Keratinocyte (primary cell): ENCODE data around the gene PRPF40B.

ENCODE experiments used
- CTCF ChIP-seq, 3 experiments: IDR thresholded peaks in 1 of 3; conservative IDR thresholded peaks in 1 of 3; optimal IDR thresholded peaks in 1 of 3; 2 replicates in 2 of 3; 3 replicates in 1 of 3; pipeline versions ENCODE3 to v1.5.1; 2011; ENCODE audit warnings: low read length in 3 of 3, mild to moderate bottlenecking in 3 of 3, moderate library complexity in 2 of 3, control low read depth in 1 of 3, inconsistent platforms in 1 of 3; ENCODE audit not compliant: insufficient read depth in 2 of 3; ENCODE audit errors: extremely low read depth in 1 of 3
- EZH2 ChIP-seq: IDR thresholded peaks from one replicate; pipeline ENCODE4 v1.6.1; 2012; ENCODE audit warnings: inconsistent platforms, mild to moderate bottlenecking, low read length, moderate library complexity

- TF ChIP-seq CTCF (optimal IDR thresholded peaks at IDR 0.05 in 1 of 3, IDR thresholded peaks at IDR 0.05 in 1 of 3, conservative IDR thresholded peaks at IDR 0.05 in 1 of 3; ENCODE audit: extremely low read depth in 1 of 3, insufficient read depth in 2 of 3, low read length in 3 of 3), result no peak
- TF ChIP-seq EZH2, result no peak
Measured at GRCh38 chr12:49662998-49663843, 39.9 kb downstream of the PRPF40B start.
